ENCODE measurements around the gene TPRX1.
"Not testable (repeated sequence)": the region's sequence is repeated elsewhere in the genome, so short reads cannot be mapped to it uniquely, and the experiment has no call there.

Gene TPRX1

DNA sequence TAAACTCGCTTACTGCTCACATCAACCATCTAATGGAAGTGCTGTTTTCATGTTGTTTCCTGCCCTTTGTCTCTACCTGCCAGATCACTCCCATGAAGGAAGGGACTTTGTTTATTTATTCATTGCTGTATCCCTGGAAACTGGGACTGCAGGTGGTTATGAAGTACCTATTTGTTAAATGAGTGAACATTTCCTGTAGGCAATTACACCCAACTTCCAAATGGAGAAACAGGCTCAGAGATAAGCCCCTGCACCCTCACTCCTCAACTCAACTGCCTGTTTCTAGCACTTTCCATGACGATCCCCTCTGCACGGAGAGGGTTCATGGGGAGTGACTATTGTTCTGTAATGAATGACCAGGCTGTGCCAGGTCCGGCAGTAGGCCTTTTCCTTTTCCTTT lies 27.8 kb downstream of the TPRX1 start:
- H3K27me3 ChIP-seq (ENCODE audit: control insufficient read depth, low read length) = peaks cover 7% of the 10 kb centered on the region
- no peaks in the 10 kb centered on the region for H3K9me3 ChIP-seq (ENCODE audit: control insufficient read depth, insufficient read depth, low read length)
- H3K4me3 ChIP-seq (ENCODE audit: low read length) = no peak overlapping the region
- H3K79me2 ChIP-seq (ENCODE audit: control insufficient read depth, low read length) = no peaks in the 10 kb centered on the region
- H3K27ac ChIP-seq (ENCODE audit: low read depth, low read length) = no peak overlapping the region
- no peaks in the 10 kb centered on the region for H4K20me1 ChIP-seq (ENCODE audit: control insufficient read depth, insufficient read depth, low read depth, low read length)
- H3K9me2 ChIP-seq (replicated peaks; ENCODE audit: control insufficient read depth, low read length) = no peaks in the 10 kb centered on the region
- no peak overlapping the region for H3K4me2 ChIP-seq (ENCODE audit: low read length)
- no peaks in the 10 kb centered on the region; the same call in 1 of the 2 replicates for H3F3A ChIP-seq (ENCODE audit: control insufficient read depth, insufficient read depth)
- no peaks in the 10 kb centered on the region for H3K36me3 ChIP-seq (ENCODE audit: control insufficient read depth, low read length)
- peaks cover 14% of the 10 kb centered on the region; the same call in 1 of the 2 replicates for H3K4me1 ChIP-seq (ENCODE audit: control insufficient read depth, low read length)
- TF ChIP-seq, protein P1, sequence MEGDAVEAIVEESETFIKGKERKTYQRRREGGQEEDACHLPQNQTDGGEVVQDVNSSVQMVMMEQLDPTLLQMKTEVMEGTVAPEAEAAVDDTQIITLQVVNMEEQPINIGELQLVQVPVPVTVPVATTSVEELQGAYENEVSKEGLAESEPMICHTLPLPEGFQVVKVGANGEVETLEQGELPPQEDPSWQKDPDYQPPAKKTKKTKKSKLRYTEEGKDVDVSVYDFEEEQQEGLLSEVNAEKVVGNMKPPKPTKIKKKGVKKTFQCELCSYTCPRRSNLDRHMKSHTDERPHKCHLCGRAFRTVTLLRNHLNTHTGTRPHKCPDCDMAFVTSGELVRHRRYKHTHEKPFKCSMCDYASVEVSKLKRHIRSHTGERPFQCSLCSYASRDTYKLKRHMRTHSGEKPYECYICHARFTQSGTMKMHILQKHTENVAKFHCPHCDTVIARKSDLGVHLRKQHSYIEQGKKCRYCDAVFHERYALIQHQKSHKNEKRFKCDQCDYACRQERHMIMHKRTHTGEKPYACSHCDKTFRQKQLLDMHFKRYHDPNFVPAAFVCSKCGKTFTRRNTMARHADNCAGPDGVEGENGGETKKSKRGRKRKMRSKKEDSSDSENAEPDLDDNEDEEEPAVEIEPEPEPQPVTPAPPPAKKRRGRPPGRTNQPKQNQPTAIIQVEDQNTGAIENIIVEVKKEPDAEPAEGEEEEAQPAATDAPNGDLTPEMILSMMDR (IDR thresholded peaks at IDR 0.05; ENCODE audit: low read depth, low read length, poor library complexity, severe bottlenecking) = no peak
- no peak for TF ChIP-seq EZH2phosphoT487 (IDR thresholded peaks at IDR 0.05; ENCODE audit: borderline replicate concordance, low read length)

DNA sequence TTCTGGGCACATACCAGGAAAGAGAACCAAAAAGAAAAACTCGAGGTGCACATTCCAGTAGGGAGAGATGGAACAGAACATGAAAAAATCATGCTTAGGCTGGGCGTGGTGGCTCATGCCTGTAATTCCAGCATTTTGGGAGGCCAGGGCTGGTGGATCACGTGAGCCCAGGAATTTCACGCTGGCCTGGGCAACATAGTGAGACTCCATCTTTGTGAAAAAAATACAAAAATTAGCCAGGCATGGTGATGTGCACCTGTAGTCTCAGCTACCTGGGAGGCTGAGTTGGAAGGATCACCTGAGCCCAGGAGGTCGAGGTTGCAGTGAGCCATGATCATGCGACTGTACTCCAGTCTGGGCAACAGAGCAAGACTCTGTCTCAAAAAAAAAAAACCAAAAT lies 33.1 kb downstream of the TPRX1 start:
- not testable (repeated sequence) for H3K9me3 ChIP-seq (ENCODE audit: control insufficient read depth, insufficient read depth, low read length); H3K79me2 ChIP-seq (ENCODE audit: control insufficient read depth, low read length); H3K4me1 ChIP-seq (ENCODE audit: control insufficient read depth, low read length); H3K4me2 ChIP-seq (ENCODE audit: low read length); H3K27ac ChIP-seq (ENCODE audit: low read depth, low read length); H3K36me3 ChIP-seq (ENCODE audit: control insufficient read depth, low read length); H4K20me1 ChIP-seq (ENCODE audit: control insufficient read depth, insufficient read depth, low read depth, low read length); H3K9me2 ChIP-seq (replicated peaks; ENCODE audit: control insufficient read depth, low read length); H3K4me3 ChIP-seq (ENCODE audit: low read length); H3K27me3 ChIP-seq (ENCODE audit: control insufficient read depth, low read length); H3F3A ChIP-seq (ENCODE audit: control insufficient read depth, insufficient read depth)

DNA sequence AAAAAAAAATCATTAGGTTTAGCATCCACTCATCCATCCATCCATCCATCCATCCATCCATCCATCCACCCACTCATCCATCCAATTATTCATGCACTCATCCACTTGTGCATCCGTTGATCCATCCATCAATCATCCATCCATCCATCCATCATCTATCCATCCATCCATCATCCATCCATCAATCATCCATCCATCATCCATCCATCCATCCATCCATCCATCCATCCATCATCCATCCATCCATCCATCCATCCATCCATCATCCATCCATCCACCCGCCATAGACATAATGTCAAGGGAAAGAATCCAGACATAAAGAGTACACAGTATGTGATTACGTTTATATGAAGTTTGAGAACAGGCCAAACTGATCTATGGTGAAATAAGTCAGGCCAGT lies 34.8 kb downstream of the TPRX1 start:
- Histone ChIP-seq H3F3A (ENCODE audit: control insufficient read depth, insufficient read depth) (no peaks in the 10 kb centered on the region), H3K4me2 (ENCODE audit: low read length) (no peak overlapping the region), H3K4me3 (ENCODE audit: low read length) (no peak overlapping the region), H3K9me2 (replicated peaks; ENCODE audit: control insufficient read depth, low read length) (no peaks in the 10 kb centered on the region), H3K27ac (ENCODE audit: low read depth, low read length) (no peak overlapping the region), H4K20me1 (ENCODE audit: control insufficient read depth, insufficient read depth, low read depth, low read length) (no peaks in the 10 kb centered on the region), H3K9me3 (ENCODE audit: control insufficient read depth, insufficient read depth, low read length) (no peaks in the 10 kb centered on the region), H3K4me1 (ENCODE audit: control insufficient read depth, low read length) (peaks cover 5% of the 10 kb centered on the region; the same call in 1 of the 2 replicates), H3K27me3 (ENCODE audit: control insufficient read depth, low read length) (no peaks in the 10 kb centered on the region; the same call in 1 of the 2 replicates), H3K79me2 (ENCODE audit: control insufficient read depth, low read length) (no peaks in the 10 kb centered on the region), H3K36me3 (ENCODE audit: control insufficient read depth, low read length) (no peaks in the 10 kb centered on the region)
- TF ChIP-seq, protein P1 (IDR thresholded peaks at IDR 0.05; ENCODE audit: low read depth, low read length, poor library complexity, severe bottlenecking) = no peak

DNA sequence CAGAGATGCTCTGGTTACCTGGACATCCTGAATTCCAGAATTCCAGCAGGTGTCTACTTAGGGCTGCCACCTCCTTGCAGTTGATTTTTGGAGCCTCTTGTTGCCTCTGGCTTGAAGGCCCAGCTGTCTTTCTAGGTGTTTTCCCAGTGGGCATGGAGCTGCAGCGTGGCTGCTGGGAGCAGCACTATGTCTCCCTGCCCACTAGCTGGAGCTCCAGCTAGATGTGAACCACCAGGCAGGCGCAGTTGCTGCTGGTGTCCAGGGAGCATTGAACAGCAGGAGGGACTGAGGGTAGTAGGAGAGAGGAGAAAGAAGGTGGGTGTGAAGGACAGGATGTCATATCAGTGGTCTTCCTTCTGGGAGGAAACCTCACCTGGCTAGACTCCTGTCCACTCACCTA lies 35.7 kb downstream of the TPRX1 start:
- Histone ChIP-seq H4K20me1 (ENCODE audit: control insufficient read depth, insufficient read depth, low read depth, low read length) (no peaks in the 10 kb centered on the region), H3K36me3 (ENCODE audit: control insufficient read depth, low read length) (no peaks in the 10 kb centered on the region), H3K9me2 (replicated peaks; ENCODE audit: control insufficient read depth, low read length) (no peaks in the 10 kb centered on the region), H3K9me3 (ENCODE audit: control insufficient read depth, insufficient read depth, low read length) (no peaks in the 10 kb centered on the region), H3F3A (ENCODE audit: control insufficient read depth, insufficient read depth) (no peaks in the 10 kb centered on the region), H3K4me3 (ENCODE audit: low read length) (no peak overlapping the region), H3K4me1 (ENCODE audit: control insufficient read depth, low read length) (peaks cover 5% of the 10 kb centered on the region; the same call in 1 of the 2 replicates), H3K4me2 (ENCODE audit: low read length) (no peak overlapping the region), H3K27ac (ENCODE audit: low read depth, low read length) (no peak overlapping the region), H3K79me2 (ENCODE audit: control insufficient read depth, low read length) (no peaks in the 10 kb centered on the region), H3K27me3 (ENCODE audit: control insufficient read depth, low read length) (no peaks in the 10 kb centered on the region; the same call in 1 of the 2 replicates)
- TF ChIP-seq, protein P1 (IDR thresholded peaks at IDR 0.05; ENCODE audit: low read depth, low read length, poor library complexity, severe bottlenecking) = no peak
- no peak for TF ChIP-seq EZH2phosphoT487 (IDR thresholded peaks at IDR 0.05; ENCODE audit: borderline replicate concordance, low read length)

Measured in DOHH2 (cell line).